GM12878 (cell line): Measurements from ENCODE around the gene ACRBP. TPM values are rescaled to one million over a fixed set of nuclear protein-coding genes. Genes with fewer than 3 reads are reported as not detected.

Experiments
- ATAC-seq: fragments of 200-7000 bp; cut with Tn5 transposase; 3 replicates; pipeline ENCODE4 v1.9.1; 2020; ENCODE audit warnings: mild to moderate bottlenecking, moderate library complexity
- BruUV-seq: library from RNA; stranded (reverse); fragments of 400-500 nt; replicated peaks from 2 replicates; lab custom pipeline; 2021; lab: Mats Ljungman, UMichigan
- CTCF ChIA-PET: fragments of 300-600 bp; sonication (Branson Sonifier 250); formaldehyde crosslinking; extraction: SDS; loops from one replicate; lab custom pipeline; 2021; ENCODE audit warnings: inconsistent platforms; lab: Yijun Ruan, JAX
- POLR2A ChIA-PET: fragments of 350-600 bp; formaldehyde crosslinking; extraction: SDS; loops from one replicate; lab custom pipeline; 2021; ENCODE audit warnings: inconsistent platforms; lab: Charles Lee
- RAD21 ChIA-PET: fragments of 300-600 bp; sonication (Branson Sonifier 250); formaldehyde crosslinking; loops from one replicate; lab custom pipeline; 2023; ENCODE audit warnings: antibody characterized with exemption; ENCODE audit not compliant: unreplicated experiment; lab: Charles Lee
- SMC1A ChIA-PET: fragments of 300-600 bp; sonication (Branson Sonifier 250); formaldehyde crosslinking; loops from one replicate; lab custom pipeline; 2023; ENCODE audit not compliant: unreplicated experiment, uncharacterized antibody; lab: Charles Lee
- DNase-seq: peaks from one replicate; pipeline ENCODE4 v3.0.0-alpha.2; 2011; ENCODE audit warnings: low read depth, low spot score
- FAIRE-seq: peaks from 3 replicates; lab custom pipeline; 2011; peaks lifted over from hg19 to GRCh38; lab: Jason Lieb, UNC
- H2AFZ ChIP-seq: 2 replicates; pipeline ENCODE4 v1.6.0; 2011; ENCODE audit warnings: low read depth, low read length, control low read depth; ENCODE audit not compliant: control insufficient read depth
- H3K27ac ChIP-seq: 2 replicates; pipeline ENCODE4 v1.5.1; 2011; ENCODE audit warnings: control low read depth; ENCODE audit not compliant: control insufficient read depth, insufficient read depth
- H3K27me3 ChIP-seq, 2 experiments: replicated peaks in 1 of 2; 2 replicates each; pipeline versions ENCODE4 v1.6.0 to v1.6.1; 2011; ENCODE audit warnings: low read length in 1 of 2; ENCODE audit not compliant: control insufficient read depth in 2 of 2, insufficient read depth in 2 of 2
- H3K36me3 ChIP-seq, 2 experiments: 2 replicates each; pipeline ENCODE4 v1.5.1; 2011; ENCODE audit warnings: low read length in 1 of 2; ENCODE audit not compliant: control insufficient read depth in 2 of 2, insufficient read depth in 2 of 2
- H3K4me1 ChIP-seq: 2 replicates; pipeline ENCODE4 v1.6.1; 2011; ENCODE audit warnings: mild to moderate bottlenecking, low read length, moderate library complexity, mixed read lengths; ENCODE audit not compliant: control insufficient read depth, insufficient read depth
- H3K4me2 ChIP-seq: 2 replicates; pipeline ENCODE4 v1.6.0; 2011; ENCODE audit warnings: control low read depth; ENCODE audit not compliant: control insufficient read depth, insufficient read depth
- H3K4me3 ChIP-seq: fragments of 200-600 bp; sonication (generic); 2 replicates; pipeline ENCODE4 v1.5.1; 2016
- H3K79me2 ChIP-seq: 2 replicates; pipeline ENCODE4 v1.6.0; 2011; ENCODE audit warnings: low read length; ENCODE audit not compliant: control insufficient read depth, insufficient read depth
- H3K9ac ChIP-seq: 2 replicates; pipeline ENCODE4 v1.8.0; 2011; ENCODE audit warnings: low read length, control low read depth, mixed read lengths; ENCODE audit not compliant: control insufficient read depth, insufficient read depth
- H3K9me3 ChIP-seq: replicated peaks from 3 replicates; pipeline ENCODE4 v1.5.1; 2011; ENCODE audit warnings: mild to moderate bottlenecking, low read length; ENCODE audit not compliant: control insufficient read depth, insufficient read depth
- H4K20me1 ChIP-seq: 2 replicates; pipeline ENCODE4 v1.6.0; 2011; ENCODE audit not compliant: control insufficient read depth, insufficient read depth
- BCL11A ChIP-seq: IDR thresholded peaks from 2 replicates; pipeline ENCODE4 v1.6.1; 2011; ENCODE audit warnings: low read depth, low read length
- BRCA1 ChIP-seq: IDR thresholded peaks from 2 replicates; pipeline ENCODE4 v1.6.1; 2011; ENCODE audit warnings: low read depth, low read length, improper control_type of control experiment
- PML ChIP-seq: IDR thresholded peaks from 2 replicates; pipeline ENCODE4 v1.6.1; 2012; ENCODE audit warnings: low read length, inconsistent platforms
- SMARCA5 ChIP-seq: fragments of 450-650 bp; IDR thresholded peaks from 2 replicates; pipeline ENCODE4 v1.6.1; 2017; ENCODE audit warnings: mild to moderate bottlenecking
- SPI1 ChIP-seq: IDR thresholded peaks from 2 replicates; pipeline ENCODE4 v1.6.1; 2011; ENCODE audit warnings: low read depth, mild to moderate bottlenecking, low read length, moderate library complexity, borderline replicate concordance; ENCODE audit not compliant: insufficient read depth
- SRF ChIP-seq, 2 experiments: IDR thresholded peaks; 2 replicates each; pipeline ENCODE4 v1.6.1; 2011; ENCODE audit warnings: low read depth in 2 of 2, low read length in 2 of 2, mild to moderate bottlenecking in 1 of 2, moderate library complexity in 1 of 2
- SUPT20H ChIP-seq: IDR thresholded peaks from 2 replicates; pipeline ENCODE4 v1.6.1; 2011; ENCODE audit warnings: low read depth, mild to moderate bottlenecking, low read length, moderate library complexity, borderline replicate concordance; ENCODE audit not compliant: control insufficient read depth
- TARDBP ChIP-seq: IDR thresholded peaks from 2 replicates; pipeline ENCODE4 v1.6.1; 2016; ENCODE audit warnings: borderline replicate concordance
- WGBS: methylation state at CpG from one replicate; pipeline ENCODE4 v1.1.6; 2016; ENCODE audit warnings: low lambda C conversion rate; ENCODE audit not compliant: insufficient replicate concordance, insufficient coverage; ENCODE audit errors: missing lambda C conversion rate; 5-methylcytosine and 5-hydroxymethylcytosine counted together
- in situ Hi-C: fragments of 300-500 bp; cut with MboI; formaldehyde crosslinking; loops from 9 replicates; pipeline ENCODE4 v1.14.3; 2018; ENCODE audit warnings: mixed read lengths
- intact Hi-C: fragments of 100-400 bp; cut with micrococcal nuclease; formaldehyde crosslinking; loops from one replicate; pipeline ENCODE4 v1.14.2; 2022; ENCODE audit not compliant: unreplicated experiment
- polyA plus RNA-seq, 11 experiments: library from polyadenylated mRNA; depleted of rRNA in 4 of 11; unstranded in 6 of 11; stranded (reverse) in 5 of 11; fragments of >200 nt; fragmentation: Nextera tagmentation in 4 of 11; fragmentation: Illumina TruSeq in 1 of 11; extraction: Ambion mirVana in 4 of 11; extraction: Trizol in 1 of 11; gene quantifications; 1 replicate in 1 of 11; 2 replicates in 10 of 11; pipeline versions ENCODE4 v1.2.1 to v1.2.3, GENCODE V29; 2011 to 2016; ENCODE audit warnings: inconsistent platforms in 2 of 11, missing spikeins in 2 of 11, low read depth in 1 of 11
- total RNA-seq, 4 experiments: library from RNA; depleted of rRNA in 3 of 4; stranded (reverse); fragments of >200 nt in 3 of 4; fragmentation: Illumina TruSeq in 1 of 4; extraction: Trizol in 1 of 4; gene quantifications; 2 replicates each; pipeline versions ENCODE4 v1.2.1 to v1.2.3, GENCODE V29; 2013 to 2021
- TF ChIP-seq, protein P1 (sequence below): IDR thresholded peaks from 2 replicates; pipeline ENCODE4 v1.6.1; 2012; ENCODE audit warnings: low read depth, low read length, improper control_type of control experiment
- TF ChIP-seq, protein P2 (sequence below): IDR thresholded peaks from 2 replicates; pipeline ENCODE4 v1.6.1; 2011; ENCODE audit warnings: low read depth, mild to moderate bottlenecking, low read length, moderate library complexity, borderline replicate concordance; ENCODE audit errors: extremely low read depth
- TF ChIP-seq, protein P3 (sequence below): IDR thresholded peaks from 2 replicates; pipeline ENCODE4 v1.6.1; 2012; ENCODE audit warnings: improper control_type of control experiment, low read depth, low read length; ENCODE audit not compliant: insufficient replicate concordance

The ACRBP gene
- total and polyA plus RNA-seq, 10 of the 15 experiments (the other 5 are each of a cell fraction or from before 2014, with no cell fraction given), result 0.54 to 1.4 (median 0.87) TPM

DNA sequence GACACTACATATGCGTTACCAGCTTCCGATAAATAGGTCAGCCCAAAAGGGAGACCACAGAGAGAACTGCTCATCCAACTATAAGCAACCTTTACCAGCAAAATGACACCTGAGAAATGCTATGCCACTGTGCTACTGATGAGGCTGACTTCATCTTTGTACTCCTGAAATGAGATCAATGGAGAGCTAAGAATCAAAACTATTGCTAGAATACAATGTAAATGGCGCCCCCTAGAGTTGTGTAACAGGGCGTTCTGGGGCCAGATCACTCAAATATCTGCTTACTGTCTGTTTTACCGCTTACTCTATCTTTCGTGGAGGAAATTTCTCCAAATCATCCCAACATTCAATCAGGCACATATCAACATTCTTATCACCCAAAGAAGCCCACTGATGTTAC, 37.4 kb upstream of the ACRBP start (continued):
- TF ChIP-seq, protein P1, sequence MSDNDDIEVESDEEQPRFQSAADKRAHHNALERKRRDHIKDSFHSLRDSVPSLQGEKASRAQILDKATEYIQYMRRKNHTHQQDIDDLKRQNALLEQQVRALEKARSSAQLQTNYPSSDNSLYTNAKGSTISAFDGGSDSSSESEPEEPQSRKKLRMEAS, result no peak

DNA sequence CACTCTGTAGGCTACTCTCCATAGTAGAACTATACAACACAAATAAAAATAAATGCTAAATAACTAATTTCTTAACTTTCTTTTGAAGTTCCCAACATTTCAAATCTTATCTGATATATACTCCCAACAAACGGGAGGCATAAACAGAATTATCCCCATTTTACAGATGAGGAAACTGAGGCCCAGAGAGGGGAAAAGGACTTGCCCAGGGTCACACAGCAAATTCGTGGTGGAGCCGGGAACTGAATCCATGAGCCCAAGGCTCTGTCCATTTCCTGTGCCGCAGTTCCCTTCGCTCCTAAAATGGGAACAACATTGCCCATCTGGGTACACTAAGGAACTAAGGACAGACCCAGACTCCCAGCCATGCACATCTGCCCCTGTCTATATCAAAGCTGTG, 29.7 kb upstream of the ACRBP start:
- H4K20me1 ChIP-seq, result no peaks in the 10 kb centered on the region
- no TSS peak for BruUV-seq
- H3K79me2 ChIP-seq, result peaks cover 13% of the 10 kb centered on the region
- SMC1A ChIA-PET, result no interaction called here
- no peaks in the 10 kb centered on the region for H3K4me1 ChIP-seq
- H3K9me3 ChIP-seq, result no peaks in the 10 kb centered on the region
- FAIRE-seq, result no peak
- POLR2A ChIA-PET, result no interaction called here
- TF ChIP-seq SMARCA5, result no peak
- no peak for TF ChIP-seq SPI1
- no peak for TF ChIP-seq SRF (IDR thresholded peaks at IDR 0.05; ENCODE audit: low read depth in 2 of 2, low read length in 2 of 2)
- no peak overlapping the region for H3K9ac ChIP-seq
- in situ Hi-C loops (no loop called here), intact Hi-C loops (no loop called here)
- peaks cover 32 to 54% of the 10 kb centered on the region in 2 experiments for H3K36me3 ChIP-seq
- no peak overlapping the region for H3K4me2 ChIP-seq
- RAD21 ChIA-PET, result no interaction called here
- no peak for DNase-seq
- no peak overlapping the region for H2AFZ ChIP-seq
- ATAC-seq, result no peak
- no peak overlapping the region for H3K27ac ChIP-seq
- H3K4me3 ChIP-seq, result no peak overlapping the region
- CTCF ChIA-PET, result interaction anchor here (1.4 kb wide), 1 partner anchor 19 kb away, joined by 4 read pairs; no protein-coding TSS in a partner anchor
- 96% methylated on average over 5 of the region's 5 CpGs for WGBS
- no peaks in the 10 kb centered on the region for H3K27me3 ChIP-seq

DNA sequence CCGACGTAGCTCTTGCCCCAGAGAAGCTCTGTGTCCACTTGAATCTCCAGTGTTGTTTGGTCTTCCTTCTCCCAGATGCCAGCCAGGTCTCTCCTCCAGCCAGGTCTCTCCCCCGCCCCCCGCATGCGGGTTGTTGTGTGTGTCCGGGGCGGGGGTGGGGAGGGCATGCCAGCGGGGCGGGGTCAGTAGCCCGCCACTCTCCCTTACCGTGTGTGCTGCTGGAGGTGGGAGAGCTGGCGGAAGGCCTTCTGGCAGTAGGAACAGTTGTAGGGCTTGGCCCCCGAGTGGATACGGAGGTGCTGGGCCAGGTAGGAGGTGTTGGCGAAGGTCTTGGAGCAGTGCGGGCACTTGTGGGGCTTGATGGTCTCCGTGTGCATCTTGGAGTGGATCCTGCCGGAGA, 24.9 kb upstream of the ACRBP start:
- SMC1A ChIA-PET, result no interaction called here
- Histone ChIP-seq H3K4me3 (no peak overlapping the region), H3K27me3 (no peaks in the 10 kb centered on the region), H3K36me3 (peaks cover 38 to 59% of the 10 kb centered on the region in 2 experiments), H3K4me1 (no peaks in the 10 kb centered on the region), H2AFZ (no peak overlapping the region), H3K4me2 (no peak overlapping the region), H3K79me2 (no peaks in the 10 kb centered on the region), H3K9ac (no peak overlapping the region), H3K27ac (no peak overlapping the region), H4K20me1 (no peaks in the 10 kb centered on the region), H3K9me3 (no peaks in the 10 kb centered on the region)
- POLR2A ChIA-PET, result no interaction called here
- in situ Hi-C loops (no loop called here), intact Hi-C loops (no loop called here)
- FAIRE-seq, result no peak
- no peak for ATAC-seq
- no TSS peak for BruUV-seq
- RAD21 ChIA-PET, result no interaction called here
- CTCF ChIA-PET, result no interaction called here
- WGBS, result 87% methylated on average over 16 of the region's 18 CpGs
- DNase-seq, result no peak
- TF ChIP-seq SUPT20H, result no peak
- TF ChIP-seq, protein P2, sequence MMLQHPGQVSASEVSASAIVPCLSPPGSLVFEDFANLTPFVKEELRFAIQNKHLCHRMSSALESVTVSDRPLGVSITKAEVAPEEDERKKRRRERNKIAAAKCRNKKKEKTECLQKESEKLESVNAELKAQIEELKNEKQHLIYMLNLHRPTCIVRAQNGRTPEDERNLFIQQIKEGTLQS, result no peak
- no peak for TF ChIP-seq TARDBP
- no peak for TF ChIP-seq BCL11A
- no peak for TF ChIP-seq BRCA1
- no peak for TF ChIP-seq PML
- TF ChIP-seq, protein P3, sequence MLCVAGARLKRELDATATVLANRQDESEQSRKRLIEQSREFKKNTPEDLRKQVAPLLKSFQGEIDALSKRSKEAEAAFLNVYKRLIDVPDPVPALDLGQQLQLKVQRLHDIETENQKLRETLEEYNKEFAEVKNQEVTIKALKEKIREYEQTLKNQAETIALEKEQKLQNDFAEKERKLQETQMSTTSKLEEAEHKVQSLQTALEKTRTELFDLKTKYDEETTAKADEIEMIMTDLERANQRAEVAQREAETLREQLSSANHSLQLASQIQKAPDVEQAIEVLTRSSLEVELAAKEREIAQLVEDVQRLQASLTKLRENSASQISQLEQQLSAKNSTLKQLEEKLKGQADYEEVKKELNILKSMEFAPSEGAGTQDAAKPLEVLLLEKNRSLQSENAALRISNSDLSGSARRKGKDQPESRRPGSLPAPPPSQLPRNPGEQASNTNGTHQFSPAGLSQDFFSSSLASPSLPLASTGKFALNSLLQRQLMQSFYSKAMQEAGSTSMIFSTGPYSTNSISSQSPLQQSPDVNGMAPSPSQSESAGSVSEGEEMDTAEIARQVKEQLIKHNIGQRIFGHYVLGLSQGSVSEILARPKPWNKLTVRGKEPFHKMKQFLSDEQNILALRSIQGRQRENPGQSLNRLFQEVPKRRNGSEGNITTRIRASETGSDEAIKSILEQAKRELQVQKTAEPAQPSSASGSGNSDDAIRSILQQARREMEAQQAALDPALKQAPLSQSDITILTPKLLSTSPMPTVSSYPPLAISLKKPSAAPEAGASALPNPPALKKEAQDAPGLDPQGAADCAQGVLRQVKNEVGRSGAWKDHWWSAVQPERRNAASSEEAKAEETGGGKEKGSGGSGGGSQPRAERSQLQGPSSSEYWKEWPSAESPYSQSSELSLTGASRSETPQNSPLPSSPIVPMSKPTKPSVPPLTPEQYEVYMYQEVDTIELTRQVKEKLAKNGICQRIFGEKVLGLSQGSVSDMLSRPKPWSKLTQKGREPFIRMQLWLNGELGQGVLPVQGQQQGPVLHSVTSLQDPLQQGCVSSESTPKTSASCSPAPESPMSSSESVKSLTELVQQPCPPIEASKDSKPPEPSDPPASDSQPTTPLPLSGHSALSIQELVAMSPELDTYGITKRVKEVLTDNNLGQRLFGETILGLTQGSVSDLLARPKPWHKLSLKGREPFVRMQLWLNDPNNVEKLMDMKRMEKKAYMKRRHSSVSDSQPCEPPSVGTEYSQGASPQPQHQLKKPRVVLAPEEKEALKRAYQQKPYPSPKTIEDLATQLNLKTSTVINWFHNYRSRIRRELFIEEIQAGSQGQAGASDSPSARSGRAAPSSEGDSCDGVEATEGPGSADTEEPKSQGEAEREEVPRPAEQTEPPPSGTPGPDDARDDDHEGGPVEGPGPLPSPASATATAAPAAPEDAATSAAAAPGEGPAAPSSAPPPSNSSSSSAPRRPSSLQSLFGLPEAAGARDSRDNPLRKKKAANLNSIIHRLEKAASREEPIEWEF, result no peak
